GM19193 (cell line): ENCODE measurements around the gene RAC2.

Source experiments
- POLR2A ChIP-seq: IDR thresholded peaks from 4 replicates; pipeline ENCODE4 v1.6.1; 2011; ENCODE audit not compliant: insufficient read depth, insufficient read length; ENCODE audit errors: extremely low read depth

Gene RAC2

DNA sequence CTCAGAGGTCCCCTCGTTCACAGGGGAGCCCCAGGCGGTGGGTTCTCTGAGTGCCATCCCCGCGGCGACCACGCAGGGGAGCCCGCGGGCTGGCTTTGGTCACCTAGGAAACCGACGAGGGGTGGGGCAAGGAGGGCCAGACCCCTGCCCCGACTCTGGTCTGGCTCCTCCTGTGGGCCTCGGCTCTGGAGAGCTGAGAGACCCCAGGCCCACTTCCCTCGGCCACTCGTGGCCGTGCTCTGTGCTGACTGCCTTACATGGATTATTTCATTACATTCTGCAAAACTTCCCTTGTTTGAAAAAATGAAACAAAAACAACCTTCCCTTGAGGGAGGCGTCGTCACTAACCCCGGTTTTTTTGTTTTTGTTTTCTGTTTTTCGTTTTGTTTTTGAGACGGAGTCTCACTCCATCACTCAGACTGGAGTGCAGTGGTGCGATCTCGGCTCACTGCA, 23.1 kb upstream of the RAC2 start:
- no peak for TF ChIP-seq POLR2A

GRCh38 chr22:37266581-37267134, 22.6 kb upstream of the RAC2 start:
- no peak for TF ChIP-seq POLR2A

- no peak for TF ChIP-seq POLR2A
These were observed 20.2 kb upstream of the RAC2 start for GRCh38 chr22:37263966-37264887.

DNA sequence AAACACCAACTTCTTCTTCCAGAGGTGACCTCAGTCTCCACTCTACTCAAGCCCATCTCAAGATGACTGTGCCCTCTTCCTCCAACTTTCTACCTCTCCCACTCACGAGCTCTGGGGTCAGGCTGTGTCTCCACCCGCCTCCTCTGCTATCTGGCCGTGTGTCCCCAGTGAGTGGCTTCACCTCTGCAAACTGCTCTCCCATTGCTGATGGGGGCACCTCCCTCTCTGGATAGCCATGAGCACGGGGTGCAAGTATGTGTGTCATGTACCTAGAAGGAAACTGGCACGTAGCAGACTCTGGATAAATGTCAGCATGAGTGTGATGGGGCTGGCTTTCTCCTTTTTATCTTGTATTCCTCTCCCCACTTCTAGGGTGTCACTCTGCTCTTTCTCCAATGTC, 18.3 kb upstream of the RAC2 start:
- TF ChIP-seq POLR2A: no peak

- TF ChIP-seq POLR2A: no peak
These were observed 16.9 kb upstream of the RAC2 start for GRCh38 chr22:37260901-37261336.

- no peak for TF ChIP-seq POLR2A
These were observed 16.2 kb upstream of the RAC2 start for GRCh38 chr22:37260155-37260795.

GRCh38 chr22:37259540-37260029, 15.5 kb upstream of the RAC2 start:
- no peak for TF ChIP-seq POLR2A

- TF ChIP-seq POLR2A: no peak
These were observed 14.8 kb upstream of the RAC2 start for GRCh38 chr22:37258753-37259401.

GRCh38 chr22:37258005-37258752, 14.1 kb upstream of the RAC2 start:
- no peak for TF ChIP-seq POLR2A

GRCh38 chr22:37256075-37256726, 12.1 kb upstream of the RAC2 start:
- TF ChIP-seq POLR2A: no peak

GRCh38 chr22:37255558-37256006, 11.5 kb upstream of the RAC2 start:
- TF ChIP-seq POLR2A: no peak

- no peak for TF ChIP-seq POLR2A
These were observed 10.8 kb upstream of the RAC2 start for GRCh38 chr22:37254867-37255233.

DNA sequence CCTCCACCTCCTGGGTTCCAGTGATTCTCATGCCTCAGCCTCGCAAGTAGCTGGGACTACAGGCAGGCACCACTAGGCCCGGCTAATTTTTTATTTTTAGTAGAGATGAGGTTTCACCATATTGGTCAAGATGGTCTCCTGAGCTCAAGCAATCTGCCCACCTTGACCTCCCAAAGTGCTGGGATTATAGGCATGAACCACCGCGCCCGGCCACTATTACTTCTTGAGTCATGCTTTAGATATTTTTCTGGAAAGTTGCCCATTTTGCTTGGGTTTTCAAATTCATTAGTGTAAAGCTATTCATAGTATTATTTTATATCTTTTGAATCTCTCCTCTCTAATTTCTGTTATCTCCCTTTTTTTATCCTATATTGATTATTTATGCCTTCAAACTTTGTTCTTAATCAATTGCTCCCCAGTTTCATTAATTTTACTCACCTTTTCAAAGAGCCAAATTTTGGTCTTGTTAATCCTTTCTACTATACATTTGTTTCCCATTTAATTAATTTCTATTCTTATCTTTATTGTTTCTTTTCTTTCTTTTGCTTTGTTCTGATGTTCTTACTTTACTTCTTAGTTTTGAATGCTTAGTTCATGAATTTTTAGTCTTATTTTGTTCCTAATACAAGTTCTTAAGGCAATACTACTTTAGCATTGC, 10.3 kb upstream of the RAC2 start:
- TF ChIP-seq POLR2A: no peak
